GM18507 (cell line): ENCODE data around the gene SAMSN1.
A peak's percentile ranks its signal among the peaks of the same experiment; 100 is the strongest.

Experiments used
- DNase-seq: peaks from one replicate; pipeline ENCODE4 v3.0.0; 2011; ENCODE audit warnings: low read depth; ENCODE audit not compliant: insufficient read length; ENCODE audit errors: extremely low spot score
- FAIRE-seq: peaks from 2 replicates; lab custom pipeline; 2011; peaks lifted over from hg19 to GRCh38; lab: Jason Lieb, UNC

Gene SAMSN1

GRCh38 chr21:14493731-14494130 lies 52.4 kb downstream of the SAMSN1 start:
- no peak for FAIRE-seq
- DNase-seq, result no peak

- no peak for DNase-seq
- no peak for FAIRE-seq
These were observed 53.2 kb downstream of the SAMSN1 start for GRCh38 chr21:14492931-14493330.

DNA sequence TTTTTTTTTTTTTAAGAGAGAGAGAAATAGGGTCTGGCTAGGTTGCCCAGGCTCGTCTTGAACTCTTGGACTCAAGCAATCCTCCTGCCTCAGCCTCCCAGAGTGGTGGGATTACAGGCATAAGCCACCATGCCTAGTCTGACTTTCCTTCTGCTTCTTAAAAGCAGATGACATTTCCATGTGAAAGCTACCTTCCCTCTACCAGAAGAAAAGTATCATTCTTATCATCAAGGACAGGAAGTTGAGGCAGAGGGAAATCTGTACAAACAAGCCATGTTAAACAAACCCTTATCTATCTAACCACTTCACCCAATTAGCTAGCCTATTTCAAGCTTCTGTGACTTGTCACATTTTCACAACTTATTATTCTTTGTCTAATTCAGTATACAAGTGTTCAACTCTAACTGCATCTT lies 54.8 kb downstream of the SAMSN1 start:
- no peak for DNase-seq
- no peak for FAIRE-seq

- FAIRE-seq (no peak), DNase-seq (no peak)
These were observed 57.4 kb downstream of the SAMSN1 start for GRCh38 chr21:14488672-14489204.

- no peak for DNase-seq
- FAIRE-seq, result peak; percentile 5
These were observed 58.4 kb downstream of the SAMSN1 start for GRCh38 chr21:14487490-14488432.

DNA sequence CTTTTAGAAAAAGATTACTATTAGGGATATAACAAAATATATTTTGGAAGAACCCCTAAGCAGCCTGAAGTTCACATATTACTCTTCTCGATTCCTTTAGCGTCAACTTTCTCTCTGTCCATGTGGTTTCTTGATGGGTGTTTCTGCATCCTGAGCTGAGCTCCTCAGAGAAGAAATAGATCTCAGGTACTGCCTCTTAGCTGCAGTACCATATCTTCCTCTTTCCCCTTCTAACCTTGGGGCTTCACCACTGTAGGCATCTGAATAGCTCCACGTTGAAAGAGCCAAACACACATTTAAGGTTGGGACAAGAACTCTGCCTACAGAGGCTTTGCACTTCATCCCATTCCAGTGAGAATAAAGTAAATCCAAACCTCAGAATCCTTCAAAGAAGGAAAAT lies 59.2 kb downstream of the SAMSN1 start:
- FAIRE-seq, result no peak

DNA sequence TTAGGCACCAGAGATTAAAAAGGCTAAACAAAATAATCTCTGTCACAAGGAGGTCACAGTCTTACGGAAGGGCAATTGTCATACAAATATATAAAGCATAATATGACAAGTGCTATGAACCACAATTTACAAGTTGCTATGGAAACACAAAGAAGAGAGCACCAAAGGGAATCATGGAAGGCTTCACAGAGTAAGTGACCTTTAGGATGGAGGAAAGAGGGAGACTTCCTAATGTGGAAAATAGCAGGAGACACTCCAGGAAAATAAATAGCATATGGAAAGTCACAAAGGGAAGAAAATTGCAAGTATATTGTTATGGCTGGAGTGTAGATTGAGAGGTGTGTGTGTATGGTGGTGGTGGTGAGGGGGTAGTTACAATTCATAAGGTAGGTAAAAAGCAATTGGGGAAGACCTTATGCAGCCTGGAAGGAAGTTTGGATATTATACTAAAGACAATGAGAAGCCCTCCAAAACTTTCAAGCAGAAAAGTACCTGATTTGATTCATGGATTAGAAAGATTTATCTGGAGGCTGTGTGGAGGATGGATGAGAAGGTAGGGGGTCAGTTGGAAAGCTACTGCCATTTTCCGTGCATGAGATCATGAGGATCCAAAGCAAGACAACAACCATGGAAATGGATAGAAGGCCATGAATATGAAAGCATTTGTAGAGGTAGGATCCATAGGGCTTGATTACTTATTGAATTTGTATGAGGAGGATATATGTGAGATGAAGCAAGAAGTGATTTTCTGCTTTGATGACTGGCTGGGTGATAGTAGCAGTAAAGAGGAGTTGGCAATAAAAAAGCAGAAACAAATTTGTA lies 61.7 kb downstream of the SAMSN1 start:
- FAIRE-seq, result no peak

More for the DNA sequence above, 59.2 kb downstream of the SAMSN1 start:
- DNase-seq, result no peak

GRCh38 chr21:14483296-14483695 lies 62.8 kb downstream of the SAMSN1 start:
- no peak for FAIRE-seq
- DNase-seq, result no peak

More for the DNA sequence above, 61.7 kb downstream of the SAMSN1 start:
- no peak for DNase-seq

DNA sequence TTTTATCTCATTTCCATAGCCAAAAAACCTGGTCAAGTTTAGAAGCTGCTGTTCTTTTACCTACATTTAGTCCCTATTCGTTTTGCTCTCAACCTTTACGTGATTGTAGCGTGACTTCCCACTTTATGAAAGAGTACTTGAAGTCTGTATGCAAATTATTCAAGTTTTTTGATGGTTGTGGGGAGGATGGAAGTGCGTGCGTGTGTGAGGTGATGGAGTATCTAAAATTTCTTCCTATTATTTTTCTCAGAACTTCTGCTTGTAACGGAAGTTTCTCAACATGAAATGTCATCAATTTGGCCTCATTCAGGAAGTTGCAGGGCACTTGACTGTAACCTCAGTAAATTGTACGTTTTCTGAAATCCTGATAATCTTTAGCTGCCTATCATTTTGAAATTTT lies 64.0 kb downstream of the SAMSN1 start:
- peak; percentile 72 for FAIRE-seq
- DNase-seq, result no peak

DNA sequence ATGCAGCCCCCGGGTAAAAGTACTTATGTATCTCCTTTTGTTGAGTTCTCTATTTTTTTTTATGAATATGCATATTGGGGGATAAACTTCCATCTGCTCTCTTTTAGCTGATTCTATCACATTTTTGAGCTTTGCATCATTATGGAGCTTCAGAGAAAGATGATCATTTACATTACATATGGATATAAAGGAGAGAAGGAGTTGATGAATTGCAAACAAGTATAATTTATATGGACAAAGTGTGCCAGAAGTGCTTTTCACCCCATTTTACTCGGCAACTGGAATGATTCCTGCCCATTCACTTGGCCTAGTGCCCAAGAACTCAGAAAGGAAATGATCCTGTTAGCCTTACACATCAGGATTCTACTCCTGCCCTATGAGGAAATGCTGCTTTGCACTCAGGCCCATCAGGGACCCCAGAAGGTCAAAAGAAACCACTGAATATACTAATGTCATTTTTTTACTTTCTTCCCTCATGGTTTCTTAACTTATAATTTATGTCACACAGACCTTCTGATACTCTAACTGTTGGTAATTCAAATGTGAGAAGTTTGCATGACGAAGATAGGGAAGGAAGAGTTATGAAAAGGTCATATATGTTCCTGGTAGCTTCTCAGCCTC lies 65.6 kb downstream of the SAMSN1 start:
- FAIRE-seq, result peak; percentile 21
- DNase-seq, result no peak

DNA sequence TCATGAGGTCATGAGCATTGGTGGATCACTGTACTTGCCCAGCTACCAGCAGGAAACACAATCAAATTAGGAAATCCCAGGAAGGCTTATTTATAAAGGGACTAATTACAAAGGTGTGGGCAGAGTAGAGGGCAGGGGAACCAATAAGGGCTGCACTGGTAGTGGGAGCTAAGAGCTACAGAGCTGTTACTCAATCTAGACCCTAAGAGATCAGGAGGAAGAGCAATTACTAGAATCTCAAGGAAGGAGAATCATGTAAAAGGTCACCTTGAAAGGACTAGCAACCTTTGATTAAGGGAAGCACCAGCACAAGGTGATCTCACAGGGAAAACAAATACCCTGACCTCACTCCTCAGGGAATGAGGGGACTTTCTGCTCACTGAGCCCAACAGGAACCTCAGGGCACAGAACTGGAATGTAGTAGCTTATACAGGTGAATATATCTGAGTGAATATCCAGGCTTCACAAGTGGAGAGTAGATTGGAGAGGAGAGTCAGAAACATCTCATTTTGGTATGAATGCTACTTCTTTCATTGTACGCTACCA lies 66.8 kb downstream of the SAMSN1 start:
- no peak for DNase-seq
- FAIRE-seq, result no peak

GRCh38 chr21:14477841-14478240 lies 68.3 kb downstream of the SAMSN1 start:
- no peak for FAIRE-seq
- no peak for DNase-seq

DNA sequence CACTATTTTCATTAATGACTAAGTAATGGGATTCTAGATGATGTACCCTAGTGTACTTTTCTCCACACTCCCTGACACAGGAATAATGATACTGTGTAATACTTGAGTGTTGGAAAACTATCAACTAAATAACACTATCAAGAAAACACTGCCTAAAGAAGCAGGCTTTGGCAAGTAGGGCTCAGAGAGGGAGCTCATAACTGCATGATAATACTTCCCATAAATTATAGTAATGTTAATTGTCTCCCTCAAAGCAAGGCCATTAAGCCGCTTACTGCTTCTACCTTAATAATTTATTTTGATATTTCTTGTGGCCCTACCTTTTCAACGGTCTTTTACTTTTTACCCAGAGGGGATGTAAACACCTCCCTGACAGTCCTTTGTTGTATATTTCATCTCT lies 69.0 kb downstream of the SAMSN1 start:
- FAIRE-seq (no peak), DNase-seq (no peak)

DNA sequence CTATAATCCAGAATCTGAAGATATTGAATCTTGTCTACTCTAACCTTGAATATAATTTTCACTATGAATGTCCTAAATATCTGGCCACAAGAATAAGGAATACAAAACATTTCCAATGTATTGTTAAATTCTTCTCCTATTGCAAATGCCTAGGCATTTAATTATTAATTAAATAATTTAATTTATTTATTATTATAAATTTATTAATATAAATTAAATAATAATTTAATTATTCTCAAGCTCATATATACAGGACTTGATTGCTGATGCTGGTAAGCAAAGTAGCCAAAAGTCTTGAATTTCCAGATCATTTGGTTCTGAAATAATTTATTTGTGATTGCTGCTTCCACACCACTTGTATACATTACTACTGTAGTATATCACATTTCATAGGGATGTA lies 71.1 kb downstream of the SAMSN1 start:
- FAIRE-seq, result no peak
- no peak for DNase-seq

DNA sequence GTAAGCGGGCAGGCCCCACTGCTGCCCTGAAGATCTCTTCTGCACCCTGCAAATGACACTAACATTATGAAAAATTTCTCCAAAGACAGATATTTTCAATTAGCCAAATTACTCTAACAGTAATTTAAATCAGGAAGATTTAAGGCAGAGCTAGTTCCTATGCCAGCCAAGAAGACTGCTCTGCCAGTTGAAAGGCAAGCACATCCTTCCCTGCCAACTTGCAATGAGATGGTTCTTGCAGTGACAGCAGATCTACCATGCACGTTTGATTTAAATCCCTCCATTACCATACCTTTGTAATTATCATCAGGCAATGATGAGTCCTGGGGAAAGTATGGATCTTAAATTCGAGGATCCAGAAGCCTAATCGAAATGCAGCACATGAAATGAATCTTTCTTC lies 76.5 kb downstream of the SAMSN1 start:
- DNase-seq, result no peak
- no peak for FAIRE-seq

GRCh38 chr21:14466715-14467114 lies 79.4 kb downstream of the SAMSN1 start:
- DNase-seq, result no peak
- no peak for FAIRE-seq

- FAIRE-seq, result no peak
- DNase-seq, result no peak
These were observed 88.4 kb downstream of the SAMSN1 start for GRCh38 chr21:14457762-14458161.

GRCh38 chr21:14456911-14457310 lies 89.2 kb downstream of the SAMSN1 start:
- FAIRE-seq, result no peak
- no peak for DNase-seq
